SK-N-SH (cell line): ENCODE measurements around the gene SAA1. TPM values are rescaled to one million over a fixed set of nuclear protein-coding genes. Genes with fewer than 3 reads are reported as not detected.

ENCODE experiments used
- CTCF ChIA-PET: fragments of 300-600, 350-600 bp; formaldehyde crosslinking; extraction: SDS; loops from one replicate; lab custom pipeline; 2021; lab: Yijun Ruan, JAX
- POLR2A ChIA-PET: fragments of 350-600 bp; sonication (Branson Sonifier 250); formaldehyde crosslinking; extraction: SDS; loops from one replicate; lab custom pipeline; 2020; ENCODE audit warnings: antibody characterized with exemption, inconsistent platforms; lab: Yijun Ruan, JAX
- DNase-seq: peaks from one replicate; pipeline ENCODE4 v3.0.0; 2012
- H2AFZ ChIP-seq: fragments of 200-600 bp; sonication (generic); 2 replicates; pipeline ENCODE4 v1.8.1; 2016; ENCODE audit warnings: antibody characterized with exemption, mild to moderate bottlenecking, low read depth
- H3F3A ChIP-seq: fragments of 200-600 bp; sonication (generic); replicated peaks from 2 replicates; pipeline ENCODE3; 2016; ENCODE audit warnings: antibody characterized with exemption, mild to moderate bottlenecking; ENCODE audit not compliant: insufficient read depth
- H3K27ac ChIP-seq, 2 experiments: fragments of 200-500 bp in 1 of 2; fragments of 200-600 bp in 1 of 2; sonication (Bioruptor generic) in 1 of 2; sonication (generic), shearing (Covaris generic) in 1 of 2; 2 replicates each; pipeline versions ENCODE4 v1.5.1 to v1.6.1; 2014 to 2016; ENCODE audit warnings: low read depth in 2 of 2, inconsistent platforms in 1 of 2, low read length in 1 of 2, mild to moderate bottlenecking in 1 of 2, mixed read lengths in 1 of 2
- H3K27me3 ChIP-seq: fragments of 200-600 bp; sonication (generic), shearing (Covaris generic); 2 replicates; pipeline ENCODE4 v1.6.1; 2016; ENCODE audit warnings: mixed run types; ENCODE audit not compliant: insufficient read depth
- H3K36me3 ChIP-seq, 2 experiments: fragments of 200-500 bp in 1 of 2; fragments of 200-600 bp in 1 of 2; sonication (Bioruptor generic) in 1 of 2; sonication (generic) in 1 of 2; replicated peaks in 1 of 2; 2 replicates each; pipeline versions ENCODE3 to v1.5.1; 2014 to 2016; ENCODE audit warnings: low read length in 1 of 2, mild to moderate bottlenecking in 1 of 2; ENCODE audit not compliant: insufficient read depth in 2 of 2, control insufficient read depth in 1 of 2
- H3K4me1 ChIP-seq, 2 experiments: fragments of 200-500 bp in 1 of 2; fragments of 200-600 bp in 1 of 2; sonication (Bioruptor generic) in 1 of 2; sonication (generic), shearing (Covaris generic) in 1 of 2; 2 replicates each; pipeline versions ENCODE4 v1.5.1 to v1.6.1; 2014 to 2016; ENCODE audit warnings: low read depth in 1 of 2, low read length in 1 of 2, mixed run types in 1 of 2; ENCODE audit not compliant: insufficient read depth in 2 of 2, control insufficient read depth in 1 of 2
- H3K4me2 ChIP-seq: fragments of 200-600 bp; sonication (generic), shearing (Covaris generic); 2 replicates; pipeline ENCODE4 v1.6.1; 2017; ENCODE audit warnings: mixed run types
- H3K4me3 ChIP-seq, 2 experiments: fragments of 200-500 bp in 1 of 2; fragments of 200-600 bp in 1 of 2; sonication (Bioruptor generic) in 1 of 2; sonication (generic), shearing (Covaris generic) in 1 of 2; 2 replicates each; pipeline versions ENCODE4 v1.5.1 to v1.8.1; 2014 to 2016; ENCODE audit warnings: low read depth in 2 of 2, inconsistent platforms in 1 of 2, low read length in 1 of 2, mild to moderate bottlenecking in 1 of 2, mixed read lengths in 1 of 2, moderate library complexity in 1 of 2
- H3K79me2 ChIP-seq: fragments of 200-600 bp; sonication (generic); 2 replicates; pipeline ENCODE4 v1.8.1; 2017; ENCODE audit warnings: mild to moderate bottlenecking; ENCODE audit not compliant: insufficient read depth
- H3K9ac ChIP-seq: fragments of 200-600 bp; sonication (generic); 2 replicates; pipeline ENCODE4 v1.6.1; 2017; ENCODE audit warnings: mixed run types
- H3K9me2 ChIP-seq: fragments of 200-600 bp; sonication (generic); 2 replicates; pipeline ENCODE4 v1.6.1; 2017; ENCODE audit warnings: mixed run types
- H3K9me3 ChIP-seq: fragments of 200-600 bp; sonication (generic); 2 replicates; pipeline ENCODE4 v1.6.1; 2017; ENCODE audit warnings: mixed run types, mild to moderate bottlenecking, moderate library complexity
- H4K20me1 ChIP-seq: fragments of 200-600 bp; sonication (generic); 2 replicates; pipeline ENCODE4 v1.6.1; 2017; ENCODE audit warnings: mild to moderate bottlenecking, mixed run types; ENCODE audit not compliant: insufficient read depth
- CHD2 ChIP-seq: fragments of 150-350 bp; IDR thresholded peaks from 2 replicates; pipeline ENCODE4 v1.6.1; 2018; ENCODE audit warnings: low read length; ENCODE audit not compliant: partially characterized antibody
- CTCF ChIP-seq: fragments of 200-600 bp; sonication (generic); IDR thresholded peaks from 2 replicates; pipeline ENCODE4 v1.6.1; 2017; ENCODE audit warnings: antibody characterized with exemption, mild to moderate bottlenecking, moderate library complexity
- ELF1 ChIP-seq: IDR thresholded peaks from 2 replicates; pipeline ENCODE4 v1.4.0; 2012
- EP300 ChIP-seq, 2 experiments: IDR thresholded peaks; 2 replicates each; pipeline versions ENCODE4 v1.4.0 to v1.6.1; 2012; ENCODE audit warnings: borderline replicate concordance in 1 of 2, low read depth in 1 of 2, low read length in 1 of 2
- EZH2phosphoT487 ChIP-seq: fragments of 200-600 bp; sonication (generic); IDR thresholded peaks from 2 replicates; pipeline ENCODE4 v1.6.1; 2017; ENCODE audit warnings: low read depth, mixed run types, mild to moderate bottlenecking, antibody characterized with exemption, moderate library complexity, borderline replicate concordance
- FOXM1 ChIP-seq: IDR thresholded peaks from 2 replicates; pipeline ENCODE4 v1.4.0; 2012; ENCODE audit warnings: low read depth, mild to moderate bottlenecking
- GABPA ChIP-seq: IDR thresholded peaks from 2 replicates; pipeline ENCODE4 v1.4.0; 2012; ENCODE audit warnings: low read depth, mild to moderate bottlenecking
- JUND ChIP-seq: IDR thresholded peaks from 2 replicates; pipeline ENCODE4 v1.4.0; 2012
- MAX ChIP-seq: IDR thresholded peaks from 2 replicates; pipeline ENCODE4 v1.4.0; 2012; ENCODE audit warnings: low read depth
- NFIC ChIP-seq: IDR thresholded peaks from 2 replicates; pipeline ENCODE4 v1.4.0; 2012; ENCODE audit warnings: borderline replicate concordance
- NRF1 ChIP-seq: IDR thresholded peaks from 2 replicates; pipeline ENCODE4 v1.6.1; 2012; ENCODE audit warnings: low read depth, mild to moderate bottlenecking, low read length
- POLR2AphosphoS5 ChIP-seq: IDR thresholded peaks from 2 replicates; pipeline ENCODE4 v1.6.1; 2012; ENCODE audit warnings: low read depth, low read length
- RAD21 ChIP-seq: IDR thresholded peaks from 2 replicates; pipeline ENCODE4 v1.6.1; 2012; ENCODE audit warnings: mild to moderate bottlenecking, low read length
- REST ChIP-seq: IDR thresholded peaks from 2 replicates; pipeline ENCODE4 v1.6.1; 2012; ENCODE audit warnings: mild to moderate bottlenecking, low read depth, low read length, moderate library complexity
- RXRA ChIP-seq: IDR thresholded peaks from 2 replicates; pipeline ENCODE4 v1.4.0; 2012; ENCODE audit warnings: low read depth, mild to moderate bottlenecking, borderline replicate concordance
- SIN3A ChIP-seq: IDR thresholded peaks from 2 replicates; pipeline ENCODE4 v1.6.1; 2012; ENCODE audit warnings: low read depth, mild to moderate bottlenecking, low read length, moderate library complexity, borderline replicate concordance
- SMC3 ChIP-seq: IDR thresholded peaks from 2 replicates; pipeline ENCODE4 v1.6.1; 2012; ENCODE audit warnings: low read depth, low read length, improper control_type of control experiment
- TAF1 ChIP-seq: IDR thresholded peaks from 2 replicates; pipeline ENCODE4 v1.6.1; 2012; ENCODE audit warnings: low read depth, mild to moderate bottlenecking, low read length, moderate library complexity, borderline replicate concordance
- USF1 ChIP-seq: IDR thresholded peaks from 2 replicates; pipeline ENCODE4 v1.4.0; 2012; ENCODE audit warnings: low read depth, borderline replicate concordance
- USF2 ChIP-seq: fragments of 150-350 bp; IDR thresholded peaks from 2 replicates; pipeline ENCODE4 v1.6.1; 2017; ENCODE audit warnings: antibody characterized with exemption, low read length, low read depth, borderline replicate concordance
- YY1 ChIP-seq: IDR thresholded peaks from 2 replicates; pipeline ENCODE4 v1.4.0; 2012; ENCODE audit warnings: low read depth, mild to moderate bottlenecking
- WGBS: methylation state at CpG from one replicate; pipeline ENCODE4 v1.1.6; 2017; ENCODE audit warnings: low lambda C conversion rate; 5-methylcytosine and 5-hydroxymethylcytosine counted together
- polyA plus RNA-seq, 3 experiments: library from polyadenylated mRNA; depleted of rRNA; stranded (reverse); fragments of >200 nt; gene quantifications; 2 replicates each; pipeline ENCODE4 v1.2.3, GENCODE V29; 2012

The SAA1 gene
- polyA plus RNA-seq, 1 of the 3 experiments (the other 2 are of a cell fraction), result not detected

- H3K9me3 ChIP-seq, result no peaks in the 10 kb centered on the region
- H3K9ac ChIP-seq, result no peak overlapping the region
- H2AFZ ChIP-seq, result no peak overlapping the region
- DNase-seq, result no peak
- H3K4me1 ChIP-seq, result no peaks in the 10 kb centered on the region
- no peaks in the 10 kb centered on the region for H3K79me2 ChIP-seq
- CTCF ChIA-PET, result interaction anchor here (0.8 to 1.3 kb wide), 2 partner anchors 32 to 36 kb away, joined by 3 to 4 read pairs; no protein-coding TSS in a partner anchor
- no peaks in the 10 kb centered on the region for H3K27me3 ChIP-seq
- peaks cover 3% of the 10 kb centered on the region for H3F3A ChIP-seq
- no peaks in the 10 kb centered on the region for H4K20me1 ChIP-seq
- 96% methylated on average over 4 of the region's 4 CpGs for WGBS
- no peak overlapping the region for H3K4me2 ChIP-seq
- TF ChIP-seq TAF1 (no peak), FOXM1 (no peak), SMC3 (no peak), EZH2phosphoT487 (no peak), CHD2 (no peak), RAD21 (no peak), NFIC (no peak), SIN3A (no peak), MAX (no peak), GABPA (no peak), RXRA (no peak), NRF1 (no peak), USF2 (no peak), YY1 (no peak), CTCF (no peak), JUND (no peak), POLR2AphosphoS5 (no peak), EP300 (IDR thresholded peaks at IDR 0.05; ENCODE audit: borderline replicate concordance in 1 of 2, low read depth in 1 of 2, low read length in 1 of 2) (no peak)
- no peak overlapping the region for H3K4me3 ChIP-seq
- no peaks in the 10 kb centered on the region for H3K9me2 ChIP-seq
- peaks cover 74 to 76% of the 10 kb centered on the region in 2 experiments for H3K36me3 ChIP-seq
- POLR2A ChIA-PET, result no interaction called here
- no peak overlapping the region for H3K27ac ChIP-seq
Observed at GRCh38 chr11:18288911-18289310, 22.8 kb downstream of the SAA1 start.

GRCh38 chr11:18294862-18295261 is 28.8 kb downstream of the SAA1 start:
- no peaks in the 10 kb centered on the region for H3K79me2 ChIP-seq
- WGBS, result 93% methylated on average over 5 of the region's 5 CpGs
- no peaks in the 10 kb centered on the region for H4K20me1 ChIP-seq
- ChIA-PET POLR2A (no interaction called here), CTCF (no interaction called here)
- no peaks in the 10 kb centered on the region for H3K4me1 ChIP-seq
- no peaks in the 10 kb centered on the region for H3K9me2 ChIP-seq
- H3K36me3 ChIP-seq, result peaks cover 74 to 78% of the 10 kb centered on the region in 2 experiments
- H3K9me3 ChIP-seq, result no peaks in the 10 kb centered on the region
- H3F3A ChIP-seq, result no peaks in the 10 kb centered on the region
- no peak overlapping the region for H2AFZ ChIP-seq
- no peak overlapping the region for H3K4me2 ChIP-seq
- no peak overlapping the region for H3K4me3 ChIP-seq
- no peaks in the 10 kb centered on the region for H3K27me3 ChIP-seq
- H3K9ac ChIP-seq, result no peak overlapping the region
- no peak for DNase-seq
- H3K27ac ChIP-seq, result no peak overlapping the region
- no peak for TF ChIP-seq USF1
- TF ChIP-seq REST, result no peak
- TF ChIP-seq EZH2phosphoT487, result no peak
- no peak for TF ChIP-seq POLR2AphosphoS5
- TF ChIP-seq USF2, result no peak
- no peak for TF ChIP-seq NFIC
- TF ChIP-seq ELF1, result no peak
